HG03439 (cell line): ENCODE results near the gene STK32A.

Experiments
- ATAC-seq: cut with Tn5 transposase; IDR thresholded peaks from one replicate; pipeline ENCODE4 v1.9.1; 2021; ENCODE audit warnings: mild to moderate bottlenecking, moderate library complexity; ENCODE audit not compliant: unreplicated experiment

STK32A gene

DNA sequence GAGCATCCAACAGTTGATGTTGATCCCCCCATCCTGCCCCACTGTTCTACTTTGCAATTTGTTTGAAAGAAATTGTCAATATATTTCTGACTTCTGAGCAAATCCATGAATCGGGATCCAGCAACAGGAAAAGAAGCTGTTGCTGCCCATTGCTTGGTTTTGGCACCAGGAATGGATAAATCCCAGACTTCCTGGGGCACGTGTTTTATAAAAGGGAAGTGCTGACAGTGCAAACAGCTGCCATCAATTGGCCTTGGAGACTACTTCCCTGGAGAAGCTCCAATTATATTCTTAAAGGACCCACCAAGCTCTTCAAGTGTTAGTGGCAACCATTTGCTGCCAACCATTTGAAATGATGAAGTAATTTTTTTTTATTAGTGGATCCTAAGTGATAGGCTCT lies 13.7 kb downstream of the STK32A start:
- ATAC-seq: no peak

DNA sequence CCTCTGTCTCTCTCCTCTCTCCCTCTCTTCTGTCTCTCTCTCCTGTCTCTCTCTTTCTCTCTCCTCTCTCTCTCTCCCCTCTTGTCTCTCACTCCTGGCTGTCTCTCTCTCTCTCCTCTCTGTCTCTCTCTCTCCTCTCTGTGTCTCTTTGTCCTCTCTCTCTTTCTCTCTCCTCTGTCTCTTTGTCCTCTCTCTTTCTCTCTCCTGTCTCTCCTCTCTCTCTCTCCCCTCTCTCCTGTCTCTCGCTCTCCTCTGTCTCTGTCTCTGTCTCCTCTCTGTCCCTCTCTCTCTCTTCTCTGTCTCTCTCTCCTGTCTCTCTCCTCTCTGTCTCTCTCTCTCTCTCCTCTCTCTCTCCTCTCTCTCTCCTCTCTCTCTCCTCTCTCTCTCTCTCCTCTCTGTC lies 25.0 kb downstream of the STK32A start:
- no peak for ATAC-seq

DNA sequence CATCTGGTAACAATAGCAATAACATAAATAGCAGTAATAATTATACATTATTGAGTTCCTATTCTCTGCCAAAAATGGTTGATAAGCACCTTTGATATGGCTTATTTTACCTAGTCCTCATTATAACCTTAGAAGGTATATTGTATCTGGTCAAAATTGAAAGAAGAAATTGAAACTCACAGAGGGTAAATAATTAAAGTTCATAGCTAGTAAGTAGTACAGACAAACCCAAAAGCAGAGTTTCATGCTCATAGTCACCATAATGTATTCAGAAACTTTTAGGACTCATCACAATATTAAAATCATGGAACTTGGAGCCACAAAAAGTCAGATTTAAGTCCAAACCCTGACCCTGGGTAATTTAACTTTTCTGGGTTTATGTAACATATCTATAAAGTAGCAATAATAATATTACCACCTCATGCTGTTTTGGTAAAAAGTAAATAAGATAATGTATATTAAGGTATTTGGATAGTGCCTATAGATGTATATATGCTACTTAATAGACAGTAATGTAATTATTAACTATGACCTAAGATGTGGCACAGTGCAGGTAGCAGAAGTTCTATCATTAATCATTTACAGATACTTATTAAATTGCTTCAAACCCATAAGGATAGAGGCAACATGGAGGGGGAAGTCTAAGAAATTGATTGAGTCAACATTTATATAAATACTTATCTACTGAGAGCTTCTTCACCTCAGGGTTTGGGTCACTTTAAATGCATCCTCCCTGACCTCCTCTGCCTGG lies 32.4 kb downstream of the STK32A start:
- ATAC-seq: no peak

DNA sequence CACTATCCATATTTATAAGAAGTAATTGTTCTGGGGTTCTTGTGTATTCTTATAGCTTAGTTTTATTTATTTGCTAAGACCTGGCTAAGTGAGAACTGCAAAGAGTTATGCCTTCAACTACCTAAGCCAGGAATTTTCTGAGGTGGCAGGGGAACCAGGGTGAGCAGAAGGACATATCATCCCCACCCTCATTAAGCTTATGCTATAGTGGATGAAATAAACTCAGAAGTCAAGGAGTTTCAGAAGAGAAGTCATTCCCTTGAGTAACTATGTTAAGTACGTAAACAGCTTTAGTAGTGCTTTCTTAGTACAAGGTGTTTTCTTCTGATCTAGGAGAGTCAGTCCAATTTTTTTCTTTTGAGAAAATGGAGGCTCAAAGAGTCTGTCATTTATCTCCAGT lies 41.7 kb downstream of the STK32A start:
- no peak for ATAC-seq

DNA sequence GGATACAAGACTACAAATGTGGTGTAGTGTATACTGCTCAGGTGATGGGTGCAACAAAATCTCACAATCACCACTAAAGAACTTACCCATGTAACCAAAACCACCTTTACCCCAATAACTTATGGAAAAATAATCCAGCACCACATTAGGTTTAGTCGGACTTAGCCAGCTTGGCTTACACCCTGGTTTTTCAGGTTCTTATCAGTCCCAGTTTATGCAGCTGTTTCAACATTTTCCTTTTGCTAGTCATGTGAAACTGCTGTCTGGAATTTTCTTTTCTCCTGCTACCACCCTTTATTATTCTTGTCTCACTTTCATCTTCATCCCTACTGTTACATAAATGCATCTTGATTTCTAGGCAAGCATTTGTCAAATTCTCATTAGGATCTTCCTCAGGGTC lies 51.5 kb downstream of the STK32A start:
- no peak for ATAC-seq

DNA sequence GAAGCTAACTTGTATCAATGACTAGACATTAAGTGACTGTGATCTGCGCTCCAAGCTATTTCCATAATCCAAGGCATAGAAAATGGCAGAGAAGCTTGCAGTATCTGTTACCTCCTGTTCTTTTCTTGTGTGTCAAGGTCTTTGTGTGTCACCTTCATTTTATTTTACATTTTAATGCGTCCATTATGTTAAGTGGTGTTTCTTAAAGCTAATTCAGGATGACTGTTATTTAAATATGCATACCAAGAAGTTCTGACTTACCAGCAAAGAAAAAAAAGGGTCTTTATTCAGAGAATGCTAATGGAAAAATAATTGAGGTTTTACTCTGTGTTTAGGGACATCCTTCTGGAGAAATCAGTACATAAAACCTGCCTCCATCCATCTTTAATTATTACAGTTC lies 52.3 kb downstream of the STK32A start:
- ATAC-seq: no peak

DNA sequence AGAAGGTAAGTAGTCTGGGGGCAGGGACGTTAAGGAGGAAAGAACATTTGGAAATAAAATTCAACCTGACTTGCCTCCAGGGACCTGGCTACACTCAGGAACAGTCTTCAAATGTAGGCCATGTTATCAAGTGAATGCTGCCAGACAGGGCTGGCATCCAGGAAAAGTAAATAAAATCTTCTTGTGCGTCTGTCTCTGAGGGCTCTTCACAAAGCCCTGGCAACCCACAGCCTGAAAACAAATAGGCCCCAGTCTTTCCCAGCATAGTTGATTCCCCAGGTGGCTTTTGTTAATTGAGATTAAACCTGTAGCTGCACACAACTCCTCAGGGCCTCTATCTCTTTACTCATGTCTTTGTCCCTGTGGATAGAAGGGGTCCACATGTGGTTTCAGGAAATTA lies 55.4 kb downstream of the STK32A start:
- no peak for ATAC-seq

DNA sequence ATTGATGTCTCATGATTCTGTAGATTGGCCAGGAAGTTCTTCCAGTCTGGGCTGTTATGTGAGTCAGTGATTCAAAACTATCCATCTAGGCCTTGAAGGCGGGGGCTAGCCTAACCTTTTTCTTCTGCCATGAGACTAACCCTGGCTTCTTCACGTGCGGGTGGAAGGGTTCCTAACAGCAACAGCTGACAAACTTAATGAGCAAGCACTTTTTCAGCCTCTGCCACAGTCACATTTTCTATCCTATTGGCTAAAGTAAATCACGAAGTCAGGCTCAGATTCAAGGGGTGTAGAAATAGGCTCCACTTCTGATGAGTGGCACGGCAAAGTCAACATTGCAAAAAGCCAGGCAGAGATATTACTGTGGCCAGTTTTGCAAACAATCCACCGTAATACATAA lies 68.4 kb downstream of the STK32A start:
- no peak for ATAC-seq

DNA sequence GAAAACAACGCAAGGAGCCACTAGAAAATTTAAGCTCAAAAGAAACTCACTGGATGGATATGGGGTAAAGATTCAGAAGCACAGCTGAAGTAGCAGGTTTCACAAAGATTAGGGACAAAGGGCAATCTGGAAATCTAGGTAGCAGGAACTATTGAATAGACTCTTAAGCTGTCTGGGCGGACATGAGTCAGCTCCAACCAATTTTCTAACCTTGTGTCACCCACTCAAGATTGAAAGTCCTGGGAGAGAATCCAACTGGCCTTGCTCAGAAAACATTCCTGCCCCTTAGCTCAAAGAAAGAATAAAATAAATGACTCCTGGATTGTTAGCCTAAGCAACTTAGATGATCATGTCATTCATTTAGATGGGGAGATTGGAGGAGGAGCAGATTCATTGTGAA lies 69.2 kb downstream of the STK32A start:
- no peak for ATAC-seq

DNA sequence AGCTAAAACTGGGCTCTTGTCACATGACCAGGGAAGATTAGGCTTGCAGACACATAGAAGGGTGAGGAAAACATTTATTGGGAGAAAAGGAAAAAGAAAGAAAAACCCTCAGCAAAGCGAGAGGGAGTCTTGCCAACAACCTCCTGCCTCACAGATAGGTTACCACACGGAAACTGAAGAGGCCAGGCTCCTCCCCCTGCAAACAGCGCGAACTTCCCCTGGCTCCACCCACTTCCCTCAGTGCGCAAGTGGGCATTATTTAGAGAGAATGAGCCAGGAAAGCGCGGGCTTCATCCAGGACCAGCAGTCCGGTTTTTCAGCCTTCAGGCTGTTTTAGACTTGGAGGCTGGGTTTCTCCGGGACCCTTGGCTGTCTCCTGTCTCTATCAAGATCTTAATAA lies 70.3 kb downstream of the STK32A start:
- ATAC-seq: no peak

DNA sequence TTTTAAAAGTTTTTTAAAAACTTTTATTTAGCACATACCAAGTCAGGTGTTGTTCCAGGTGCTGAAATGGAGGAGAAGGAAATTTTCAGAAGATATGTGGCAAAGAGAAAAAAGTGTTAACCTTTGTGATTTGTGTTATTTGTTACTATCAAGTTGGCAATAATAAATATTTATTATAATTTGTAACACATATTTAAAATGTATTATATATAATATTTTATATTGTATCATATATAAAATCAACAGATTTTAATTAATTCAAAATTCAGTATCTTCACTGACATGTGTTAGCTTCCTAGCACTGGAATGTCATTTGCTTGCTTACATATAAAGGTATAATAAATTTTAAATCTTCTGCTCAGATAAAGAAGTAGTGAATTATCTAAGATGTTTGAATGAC lies 71.5 kb downstream of the STK32A start:
- ATAC-seq: no peak

DNA sequence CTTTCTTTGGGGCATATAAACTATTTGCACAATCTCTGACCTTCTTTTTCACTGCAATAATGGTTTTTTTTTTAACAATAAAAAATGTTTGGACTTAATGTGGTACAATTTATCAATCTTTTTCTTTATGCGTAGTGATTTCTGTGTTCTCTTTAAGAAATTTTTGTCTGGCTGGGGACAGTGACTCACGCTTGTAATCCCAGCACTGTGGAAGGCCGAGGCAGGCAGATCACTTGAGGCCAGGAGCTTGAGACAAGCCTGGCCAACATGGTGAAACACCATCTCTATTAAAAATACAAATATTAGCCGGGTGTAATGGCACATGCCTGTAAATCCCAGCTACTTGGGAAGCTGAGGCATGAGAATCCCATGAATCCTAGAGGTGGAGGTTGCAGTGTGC lies 72.3 kb downstream of the STK32A start:
- ATAC-seq: no peak

DNA sequence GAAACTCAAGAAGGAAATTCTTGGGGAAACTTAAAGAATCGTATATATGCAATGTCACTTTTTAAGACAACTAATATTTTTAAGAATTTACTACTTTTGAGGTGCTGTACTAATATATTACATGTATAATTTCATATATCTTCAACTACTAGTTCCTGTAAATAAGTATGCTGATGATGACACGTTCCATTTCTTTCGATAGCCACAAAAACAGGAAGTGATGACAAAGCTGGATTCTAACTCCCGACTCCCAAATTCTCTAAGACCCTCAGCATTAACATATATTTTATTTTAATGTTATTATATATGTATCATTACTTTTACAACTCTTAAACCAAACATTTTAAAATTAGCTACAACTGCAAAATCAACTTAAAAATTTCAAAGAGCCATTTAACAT lies 74.8 kb downstream of the STK32A start:
- ATAC-seq: no peak

DNA sequence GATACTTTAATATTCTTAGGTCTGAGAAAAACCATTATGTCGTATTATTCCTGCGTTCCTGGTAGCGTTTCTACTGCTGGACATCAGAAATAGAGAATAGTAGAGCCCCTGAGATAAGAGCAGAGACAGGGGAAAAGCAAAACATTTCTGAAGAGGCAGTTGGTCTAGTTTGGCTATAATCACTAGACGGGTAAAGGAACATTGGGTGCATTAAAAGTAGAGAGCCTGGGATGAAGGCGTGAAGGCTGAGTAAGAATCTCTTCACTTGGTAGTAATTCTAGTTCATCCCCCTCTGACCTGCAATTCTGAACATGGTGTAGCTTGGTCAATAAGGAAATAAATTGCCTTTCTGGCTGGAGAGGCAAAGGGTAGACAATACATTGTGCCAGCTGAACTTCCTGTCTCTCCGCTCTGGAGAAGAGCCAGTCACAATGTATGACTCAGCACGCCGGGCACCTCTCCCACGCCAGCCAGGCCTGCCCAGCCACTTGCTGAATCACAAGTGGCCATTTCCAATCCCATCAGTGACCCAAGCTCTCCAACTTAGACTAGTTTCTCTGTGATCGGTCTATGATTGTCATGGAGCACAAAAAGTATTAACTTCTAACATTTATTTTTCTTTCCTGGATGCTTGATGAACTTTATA lies 75.4 kb downstream of the STK32A start:
- ATAC-seq: no peak

DNA sequence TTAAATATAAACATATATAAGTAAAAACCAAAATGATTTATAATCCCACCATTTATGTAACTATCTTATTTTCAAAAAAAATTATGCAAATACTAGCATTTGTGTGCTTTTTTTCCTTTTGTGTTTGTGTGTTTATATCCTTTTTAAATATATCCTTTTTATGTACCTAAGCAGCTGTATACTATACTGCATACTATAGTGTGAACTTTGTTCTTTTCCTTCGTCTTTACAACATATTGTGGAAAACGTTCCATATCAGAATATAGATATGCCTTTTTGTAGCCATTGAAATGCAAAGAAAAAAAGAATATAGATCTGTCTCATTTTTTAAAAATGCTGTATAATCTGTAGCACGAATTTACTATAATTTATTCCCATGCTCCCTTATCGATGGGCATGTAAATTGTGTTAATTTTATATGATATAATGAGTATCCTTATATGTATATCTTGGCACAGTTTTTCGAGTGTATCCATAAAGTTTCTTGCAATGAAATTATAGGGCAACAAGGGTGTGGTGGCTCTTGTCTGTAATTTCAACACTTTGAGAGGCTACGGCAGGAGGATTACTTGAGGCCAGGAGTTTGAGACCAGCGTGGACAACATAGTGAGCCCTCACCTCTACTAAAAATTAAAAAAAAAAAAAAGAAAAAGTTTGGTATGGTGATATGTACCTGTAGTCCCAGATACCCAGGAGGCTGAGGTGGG lies 83.3 kb downstream of the STK32A start:
- no peak for ATAC-seq

DNA sequence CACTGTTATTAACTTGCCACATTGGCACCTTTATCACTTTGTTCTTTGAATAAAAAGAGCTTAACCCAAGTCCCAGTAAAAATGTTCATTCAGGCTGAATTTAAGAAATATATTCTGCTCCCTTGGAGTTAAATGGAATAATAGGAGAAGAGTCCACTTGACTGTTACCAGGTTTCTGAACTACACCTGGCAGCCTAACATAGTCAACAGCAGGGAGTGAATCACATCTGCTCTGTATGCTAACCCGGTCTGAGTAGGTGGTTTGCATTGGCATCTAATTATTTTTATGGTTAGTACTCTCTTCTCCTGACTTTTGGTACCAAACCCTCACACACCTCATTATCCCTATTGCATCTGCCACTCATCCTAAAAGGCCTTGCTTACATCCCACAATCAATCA lies 86.7 kb downstream of the STK32A start:
- ATAC-seq: no peak

DNA sequence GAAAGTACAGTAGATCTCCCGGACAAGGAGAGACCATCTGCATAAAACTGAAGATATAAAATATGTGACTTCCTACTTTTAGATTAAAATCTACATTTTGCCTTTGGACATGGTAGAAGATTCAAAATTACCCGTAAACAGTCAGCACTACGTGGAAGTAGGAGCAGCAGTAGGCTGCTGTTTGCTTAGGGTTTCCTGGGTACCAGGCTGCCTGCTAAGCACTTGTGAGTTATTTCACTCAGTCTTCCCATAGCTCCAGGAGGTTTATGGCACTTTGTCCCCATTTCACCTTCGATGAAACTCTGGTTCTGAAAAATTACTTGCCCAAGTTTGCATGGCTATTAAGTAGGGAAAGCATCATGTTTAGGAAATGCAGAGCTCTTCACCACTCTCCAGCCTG lies 92.6 kb downstream of the STK32A start:
- no peak for ATAC-seq

DNA sequence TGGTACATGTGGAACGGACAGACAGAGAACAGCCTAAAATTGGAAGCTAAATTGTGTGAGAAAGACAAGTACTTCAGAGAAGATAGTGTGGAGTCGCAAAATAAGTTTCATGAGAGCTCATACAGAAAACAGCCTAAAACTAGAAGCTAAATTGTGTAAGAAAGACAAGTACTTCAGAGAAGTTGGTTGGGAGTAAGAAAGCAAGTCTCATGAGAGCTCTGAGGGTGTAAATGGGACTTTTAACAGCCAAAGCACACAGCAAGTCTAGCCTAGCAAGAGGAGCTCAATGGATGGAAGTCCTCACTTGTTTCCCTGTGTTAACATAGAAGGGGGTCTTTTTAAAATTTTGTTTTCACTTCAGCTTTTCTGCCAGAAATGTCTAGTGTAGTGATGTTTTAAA lies 93.1 kb downstream of the STK32A start:
- no peak for ATAC-seq

DNA sequence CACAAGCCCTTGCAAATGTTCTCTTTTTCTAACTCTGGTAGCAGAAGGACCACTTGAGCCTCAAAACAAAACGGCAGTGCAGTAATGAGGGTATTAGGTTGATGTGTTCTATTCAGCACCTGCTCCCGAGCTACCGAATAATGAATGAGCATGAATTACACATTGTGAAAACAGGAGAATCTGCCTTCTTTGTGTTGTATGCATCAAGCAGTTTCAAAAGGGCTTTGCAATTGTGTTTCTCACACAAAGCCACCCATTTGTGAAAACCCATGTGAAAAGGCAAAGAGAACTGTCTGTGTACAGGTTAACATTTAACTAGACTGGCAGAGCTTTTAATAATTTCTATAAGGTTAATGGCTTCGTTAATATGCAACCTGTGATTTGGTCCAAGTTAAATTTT lies 97.8 kb downstream of the STK32A start:
- ATAC-seq: no peak

DNA sequence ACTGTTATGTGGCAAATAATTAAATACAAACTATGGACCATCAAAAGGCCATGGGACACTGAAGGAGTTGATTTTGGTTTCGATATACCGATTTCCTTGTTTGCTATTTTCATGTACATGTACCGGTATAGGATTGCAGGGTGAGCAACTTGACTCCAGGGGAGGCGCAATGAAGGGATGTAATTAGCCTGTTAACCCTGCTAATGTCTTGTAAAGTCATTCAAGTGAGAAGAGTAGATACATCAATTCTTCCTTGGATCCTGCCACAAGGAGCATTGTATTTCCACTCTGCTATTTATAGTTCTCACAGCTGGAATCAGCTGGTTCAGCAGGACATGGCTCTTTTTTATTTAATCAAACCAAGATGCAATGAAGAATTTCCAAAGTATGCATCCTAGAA lies 102.0 kb downstream of the STK32A start:
- ATAC-seq: no peak

DNA sequence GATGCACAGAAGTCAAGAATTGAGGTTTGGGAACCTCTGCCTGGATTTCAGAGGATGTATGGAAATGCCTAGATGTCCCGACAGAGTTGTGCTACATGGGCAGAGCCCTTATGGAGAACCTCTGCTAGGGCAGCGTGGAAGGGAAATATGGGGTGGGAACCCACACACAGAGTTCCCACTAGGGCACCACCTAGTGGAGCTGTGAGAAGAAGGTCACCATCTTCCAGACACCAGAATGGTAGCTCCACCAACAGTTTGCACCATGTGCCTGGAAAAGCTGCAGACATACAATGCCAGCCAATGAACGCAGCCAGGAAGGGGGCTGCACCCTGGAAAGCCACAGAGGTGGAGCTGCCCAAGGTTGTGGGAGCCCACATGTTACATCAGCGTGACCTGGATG lies 104.5 kb downstream of the STK32A start:
- ATAC-seq: no peak

DNA sequence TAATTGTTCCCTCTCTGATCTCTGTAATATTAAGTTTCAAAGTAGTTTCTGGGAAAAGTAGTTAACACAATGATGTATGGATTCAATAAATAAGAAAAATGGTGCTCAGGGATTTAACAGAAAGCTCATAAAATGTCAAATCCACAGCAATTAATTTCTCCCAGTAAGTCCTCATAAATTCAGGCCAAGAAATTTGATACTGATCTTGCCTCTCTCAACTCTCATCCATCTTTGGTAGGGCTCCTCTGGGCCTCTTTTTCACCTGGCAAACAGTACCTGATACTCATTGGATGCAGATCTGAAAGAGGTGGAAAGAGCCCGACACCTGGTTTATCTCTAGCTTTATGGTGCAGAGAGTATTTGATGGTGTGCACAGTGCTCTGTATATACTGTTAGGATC lies 106.1 kb downstream of the STK32A start:
- ATAC-seq: no peak
